Measurements from ENCODE around the gene TBX21.

GRCh38 chr17:47702391-47702995 is 30.5 kb upstream of the TBX21 start:
- TF ChIP-seq CTCF (conservative IDR thresholded peaks at IDR 0.05; ENCODE audit: low read depth, low read length) (no peak), SMC3 (IDR thresholded peaks at IDR 0.05; ENCODE audit: low read depth, low read length) (no peak), FOS (IDR thresholded peaks at IDR 0.05; ENCODE audit: low read depth, low read length) (no peak), POLR2A (IDR thresholded peaks at IDR 0.05; ENCODE audit: low read depth, low read length) (no peak), MAZ (IDR thresholded peaks at IDR 0.05; ENCODE audit: borderline replicate concordance, low read depth, low read length) (no peak), RAD21 (IDR thresholded peaks at IDR 0.05; ENCODE audit: low read length) (no peak), CEBPB (IDR thresholded peaks at IDR 0.05; ENCODE audit: low read depth, low read length) (no peak), MXI1 (IDR thresholded peaks at IDR 0.05; ENCODE audit: borderline replicate concordance, low read depth, low read length) (no peak), ELK1 (IDR thresholded peaks at IDR 0.05; ENCODE audit: borderline replicate concordance, low read depth, low read length) (no peak), BHLHE40 (IDR thresholded peaks at IDR 0.05; ENCODE audit: low read depth, low read length) (no peak)

Data from IMR-90 (cell line).